T1000 (cell line): ENCODE results near the gene GNB1.

Experiments used
- DNase-seq: peaks from one replicate; lab custom pipeline; 2025; ENCODE audit warnings: mixed read lengths; lab: John Stamatoyannopoulos, UW

Gene GNB1

GRCh38 chr1:1825217-1825616, 65.7 kb downstream of the GNB1 start:
- no peak for DNase-seq

DNA sequence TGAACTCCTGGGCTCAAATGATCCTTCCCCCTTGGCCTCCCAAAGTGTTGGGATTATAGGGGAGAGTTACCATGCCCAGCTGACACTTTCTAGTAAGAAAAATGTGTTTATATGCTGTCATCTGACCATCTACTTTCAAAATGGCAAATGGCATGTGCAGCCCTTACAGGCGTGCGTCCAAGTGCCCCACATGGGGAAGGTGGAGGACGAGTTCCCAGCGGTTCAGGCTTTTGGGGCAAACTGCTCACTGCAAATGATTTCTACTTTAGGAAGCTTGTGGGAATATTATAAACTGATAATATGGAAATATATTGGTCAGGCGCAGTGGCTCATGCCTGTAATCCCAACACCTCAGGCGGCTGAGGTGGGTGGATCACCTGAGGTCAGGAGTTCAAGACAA, 71.1 kb downstream of the GNB1 start:
- DNase-seq, result no peak

DNA sequence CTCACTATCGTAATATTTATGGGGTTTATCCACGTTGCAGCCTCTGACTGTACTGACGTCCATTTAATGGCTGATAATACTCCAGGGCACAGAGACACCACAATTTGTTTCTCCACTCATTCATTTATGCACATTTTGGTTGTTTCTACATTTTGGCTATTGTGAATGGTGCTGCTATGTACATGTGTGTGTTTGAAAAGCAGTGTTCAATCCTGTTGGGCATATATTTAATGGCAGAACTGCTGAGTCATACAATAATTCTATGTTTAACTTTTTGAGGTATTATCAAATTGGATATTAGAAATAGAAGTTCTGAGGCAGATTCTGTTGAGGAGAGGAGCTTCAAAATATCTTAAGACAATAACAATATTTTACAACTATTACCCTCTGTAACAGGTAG, 73.7 kb downstream of the GNB1 start:
- no peak for DNase-seq

DNA sequence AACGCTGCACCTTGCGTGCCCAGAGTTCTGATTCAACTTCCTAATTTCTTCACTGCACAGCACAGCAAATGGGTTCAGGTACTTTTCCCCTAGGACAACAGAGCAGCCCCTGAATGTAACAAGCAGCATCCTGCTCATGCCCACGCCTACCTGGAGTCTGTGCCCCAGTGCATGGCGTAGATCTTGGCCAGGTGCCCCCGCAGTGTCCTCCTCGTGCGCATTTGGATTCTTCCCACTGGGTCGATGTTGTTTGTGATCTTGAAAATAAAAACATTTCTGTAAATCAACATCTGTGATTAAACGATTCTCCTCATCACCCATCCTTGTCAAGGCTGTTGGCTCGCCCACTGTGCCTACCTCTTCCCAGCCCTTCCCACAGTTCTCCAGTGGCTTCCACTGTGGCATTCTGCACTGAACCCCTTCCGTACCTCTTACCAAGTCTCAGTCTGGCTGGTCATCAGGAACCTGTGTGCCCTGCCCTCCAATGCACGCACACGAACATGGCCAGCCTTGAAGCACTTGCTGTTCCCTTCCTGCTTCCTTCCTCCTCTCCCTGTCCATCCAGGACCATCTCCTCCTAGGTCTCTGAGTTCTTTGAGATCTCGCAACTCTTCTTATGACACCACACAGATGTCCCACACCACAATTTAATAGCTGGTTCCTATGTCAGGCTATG, 75.1 kb downstream of the GNB1 start:
- no peak for DNase-seq

DNA sequence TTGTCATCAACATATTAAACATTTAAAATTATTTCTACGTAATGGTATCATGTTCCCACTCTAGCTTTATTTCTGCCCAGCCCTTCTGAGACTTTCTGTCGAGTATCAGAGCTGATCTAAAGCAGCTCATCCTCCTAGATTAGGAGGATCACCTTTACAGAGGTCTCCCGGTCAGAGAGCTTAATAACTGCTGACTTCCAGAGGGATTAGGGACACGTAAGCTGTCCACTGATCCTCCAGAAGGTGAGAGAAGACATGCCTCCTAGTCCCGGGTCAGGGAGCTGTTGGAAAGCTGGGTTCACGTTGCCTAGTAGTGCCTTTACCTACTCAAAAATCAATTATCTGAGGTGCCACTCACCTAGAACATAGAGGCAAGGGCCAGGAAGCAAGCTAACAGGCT, 81.4 kb downstream of the GNB1 start:
- DNase-seq, result no peak

- DNase-seq, result no peak
Observed at GRCh38 chr1:1808206-1808605, 82.7 kb downstream of the GNB1 start.

GRCh38 chr1:1806890-1807289, 84.0 kb downstream of the GNB1 start:
- DNase-seq, result no peak

DNA sequence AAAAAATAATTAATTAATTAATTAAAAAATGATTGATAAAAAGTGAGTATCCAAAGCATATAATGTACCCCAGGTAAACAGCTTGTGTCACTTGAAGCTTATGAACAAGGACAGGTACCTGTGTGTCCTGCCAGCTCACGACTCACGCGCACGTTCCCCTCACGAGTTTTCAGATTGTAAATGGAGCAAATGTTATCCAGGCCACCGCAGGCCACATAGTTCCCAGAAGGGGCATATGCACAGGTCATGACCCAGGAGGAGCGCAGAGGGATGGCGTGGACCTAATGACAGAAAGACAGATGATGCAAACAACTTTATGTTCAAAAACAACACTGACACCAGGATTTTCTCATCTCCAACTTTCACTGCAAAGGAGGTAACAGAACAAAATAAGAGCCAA, 86.6 kb downstream of the GNB1 start:
- DNase-seq, result no peak

DNA sequence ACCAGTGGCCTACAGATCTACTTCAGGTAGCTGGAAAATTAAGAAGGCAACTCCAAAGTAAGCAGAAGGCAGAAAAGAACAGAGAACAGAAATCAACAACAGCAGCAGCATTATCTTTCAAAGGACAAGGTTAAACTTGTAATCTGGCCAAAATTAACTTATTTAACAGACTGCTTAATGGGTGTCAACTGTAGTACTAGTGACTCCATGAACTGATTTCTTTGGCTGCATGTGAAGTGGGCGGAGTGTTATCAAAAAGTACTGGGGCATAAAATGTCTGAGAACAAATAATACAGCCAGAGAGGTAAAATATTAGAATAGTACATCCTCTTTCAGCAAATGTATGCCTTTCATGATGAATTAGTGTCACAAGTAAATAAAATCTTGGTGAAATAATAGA, 88.0 kb downstream of the GNB1 start:
- DNase-seq, result no peak

GRCh38 chr1:1799716-1800115, 91.2 kb downstream of the GNB1 start:
- no peak for DNase-seq

DNA sequence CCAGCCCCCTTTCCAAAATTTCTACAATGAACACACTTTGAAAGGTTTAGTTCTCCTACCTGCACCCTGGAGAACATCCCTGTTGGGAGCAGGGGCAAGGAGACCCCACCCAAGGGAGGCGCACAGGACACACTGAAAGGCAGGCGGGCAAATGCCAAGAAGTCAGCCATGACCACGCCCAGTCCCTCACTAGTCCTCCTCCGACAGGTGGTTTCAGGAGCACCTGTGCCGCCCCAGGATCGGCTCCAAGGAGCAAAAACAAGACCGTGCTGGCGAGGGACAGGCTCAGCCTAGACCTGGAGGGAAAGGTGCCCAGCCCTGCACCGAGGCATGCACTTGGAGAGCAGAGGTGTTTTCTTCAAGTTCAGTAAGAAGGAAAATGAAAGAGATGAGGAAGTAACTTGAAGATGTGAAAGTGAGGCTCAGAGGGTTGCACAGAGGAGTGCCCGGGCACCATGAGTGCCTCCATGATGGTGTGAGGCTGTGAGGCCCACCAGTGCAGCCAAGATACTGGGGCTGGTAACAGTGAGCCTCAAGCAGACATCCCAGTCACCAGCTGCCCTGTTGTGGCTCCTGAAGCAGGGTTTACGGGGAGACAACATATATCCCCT, 93.1 kb downstream of the GNB1 start:
- no peak for DNase-seq

- DNase-seq, result no peak
Observed at GRCh38 chr1:1796466-1796865, 94.4 kb downstream of the GNB1 start.

DNA sequence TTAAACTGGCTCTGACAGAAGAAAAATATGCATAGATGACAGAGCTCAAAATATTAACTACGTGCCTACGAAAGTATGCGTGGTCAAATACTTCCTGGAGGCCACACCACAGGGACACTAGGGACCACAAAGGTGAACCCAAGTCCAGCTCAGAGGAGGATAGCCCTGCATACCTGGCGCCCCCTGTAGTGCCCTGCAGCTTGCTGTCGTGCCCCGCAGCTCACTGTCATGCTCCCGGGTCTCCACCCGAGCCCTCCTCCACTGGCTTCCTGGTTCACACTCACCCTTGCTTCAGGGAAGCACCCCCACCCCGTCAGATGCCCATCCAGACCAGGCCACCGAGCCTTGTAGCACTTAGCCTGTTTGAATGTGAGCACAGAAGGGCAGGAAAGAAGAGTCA, 95.9 kb downstream of the GNB1 start:
- DNase-seq, result no peak

DNA sequence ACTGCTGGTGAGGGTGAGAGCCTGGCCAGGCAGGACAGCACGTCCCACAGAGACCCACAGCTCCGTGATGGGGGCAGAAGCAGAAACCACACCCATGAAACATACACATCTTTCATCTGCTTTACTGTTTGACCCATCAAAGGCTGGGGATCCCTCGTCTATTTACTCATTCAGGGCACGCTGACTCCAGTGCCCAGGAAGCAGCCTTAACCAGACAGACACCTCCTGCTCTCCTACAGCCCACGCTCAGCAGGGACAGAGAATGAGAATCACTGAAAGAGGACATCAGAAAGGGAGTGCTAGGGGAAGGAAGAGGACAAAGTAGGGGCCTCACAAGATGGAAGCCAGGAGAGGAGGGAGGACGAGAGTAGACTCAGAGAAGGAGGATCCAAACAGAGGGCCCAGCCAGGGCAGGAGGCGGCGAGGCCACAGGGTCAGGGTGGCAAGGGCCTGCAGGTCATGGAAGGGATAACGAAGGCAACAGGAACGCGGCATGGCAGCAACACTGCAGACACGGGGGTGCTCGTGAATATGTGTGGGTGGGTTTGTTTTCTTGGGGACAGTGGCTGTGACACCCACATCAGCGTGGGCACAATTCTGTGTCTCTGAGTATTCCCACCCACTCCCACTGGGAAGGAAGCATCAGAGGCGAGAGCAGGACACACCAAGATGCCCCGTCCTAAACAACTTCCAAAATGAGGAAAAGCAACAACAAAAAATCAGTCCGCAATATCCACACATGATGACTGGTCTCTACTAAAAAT, 97.2 kb downstream of the GNB1 start:
- no peak for DNase-seq

DNA sequence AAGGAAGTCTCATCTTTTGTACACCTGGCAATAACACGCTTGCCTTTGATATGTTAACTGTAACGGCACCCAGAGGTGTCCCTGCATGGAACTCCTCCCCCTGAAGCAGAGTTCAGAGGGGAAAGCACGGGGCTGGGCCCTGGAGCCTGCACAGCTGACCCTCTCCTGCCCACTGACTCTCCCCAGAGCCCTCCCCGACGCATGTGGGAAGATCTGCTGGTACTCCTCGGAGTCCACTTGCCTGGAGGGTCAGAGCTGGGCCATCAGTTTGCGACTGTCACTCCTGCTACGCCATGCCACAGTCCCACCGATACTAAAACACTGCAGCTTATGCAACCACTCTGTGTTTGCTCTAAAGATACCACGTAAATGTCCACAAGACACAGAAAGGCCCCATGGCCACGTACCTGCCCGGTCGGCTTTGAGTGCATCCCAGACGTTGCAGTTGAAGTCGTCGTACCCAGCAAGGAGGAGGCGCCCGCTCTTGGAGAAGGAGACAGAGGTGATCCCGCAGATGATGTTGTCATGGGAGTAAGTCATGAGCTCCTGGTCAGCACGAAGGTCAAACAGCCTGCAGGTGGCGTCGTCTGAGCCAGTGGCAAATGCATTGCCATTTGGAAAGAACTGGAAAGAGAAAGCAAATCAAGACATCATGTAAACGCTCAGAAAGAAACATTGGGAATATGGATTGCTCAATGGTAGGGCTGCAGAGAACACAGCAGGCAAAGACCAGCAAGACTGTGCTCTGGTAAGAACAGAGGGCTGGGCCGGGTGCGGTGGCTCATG, 102.0 kb downstream of the GNB1 start:
- DNase-seq, result no peak

DNA sequence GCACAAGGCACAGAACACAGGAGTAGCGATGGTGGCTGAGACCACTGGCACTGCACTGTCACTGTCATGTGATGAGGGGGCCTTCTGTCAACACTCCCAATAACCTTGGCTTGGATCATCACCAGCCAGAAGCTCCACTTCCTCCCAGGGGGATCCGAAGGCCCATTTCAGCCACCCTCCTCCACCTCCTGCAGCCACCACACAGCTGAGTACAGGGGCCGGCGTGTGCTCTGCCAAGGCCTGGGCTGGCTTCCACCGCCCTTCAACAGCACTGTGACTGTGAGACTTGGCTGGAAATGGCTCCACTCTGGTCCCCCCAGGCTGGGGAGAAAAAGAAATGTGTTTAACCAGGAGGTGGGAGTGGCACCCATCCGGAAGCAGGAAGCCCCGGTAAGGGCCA, 102.8 kb downstream of the GNB1 start:
- DNase-seq, result no peak

- no peak for DNase-seq
Observed at GRCh38 chr1:1786836-1787605, 103.9 kb downstream of the GNB1 start.

DNA sequence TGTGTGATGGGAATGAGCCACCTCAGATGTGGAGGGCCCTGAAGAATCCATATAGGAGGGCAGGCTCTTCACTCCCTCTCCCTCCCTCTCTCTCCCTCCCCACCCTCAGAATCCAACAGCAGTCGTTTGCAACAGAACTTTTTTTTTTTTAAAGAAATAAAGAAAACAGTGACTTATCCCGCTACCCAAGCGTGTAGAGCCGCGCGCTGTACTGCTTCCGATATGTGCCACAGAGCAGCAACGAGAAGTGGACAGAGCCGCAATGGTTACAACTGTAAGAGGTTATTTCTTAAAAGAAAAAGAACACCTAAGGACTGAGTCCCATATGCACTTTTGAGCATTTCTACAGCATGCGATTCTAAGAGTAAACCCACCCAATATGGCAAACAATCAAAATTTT, 105.2 kb downstream of the GNB1 start:
- no peak for DNase-seq

GRCh38 chr1:1784933-1785332, 106.0 kb downstream of the GNB1 start:
- DNase-seq, result no peak

GRCh38 chr1:1783320-1783719, 107.6 kb downstream of the GNB1 start:
- DNase-seq, result no peak

GRCh38 chr1:1782399-1783221, 108.3 kb downstream of the GNB1 start:
- no peak for DNase-seq
